Hematopoietic multipotent progenitor cell treated with erythropoietin and hydrocortisone succinate and interleukin-3 and kit ligand, for 15 days (in vitro differentiated cells): ENCODE results near the gene ZSWIM6.

ENCODE experiments used
- DNase-seq: peaks from one replicate; pipeline ENCODE4 v3.0.0-alpha.2; 2015; ENCODE audit warnings: low spot score

Gene ZSWIM6

GRCh38 chr5:61331407-61332357 lies at the start of gene ZSWIM6:
Gene ZSWIM6, plus strand, starts transcription at chr5:61332258. Its CDS starts 15 bp downstream, at chr5:61332273.
- DNase-seq: peak; percentile 97

GRCh38 chr5:61283471-61283870 lies 48.6 kb upstream of the ZSWIM6 start:
- no peak for DNase-seq

GRCh38 chr5:61285531-61285930 lies 46.5 kb upstream of the ZSWIM6 start:
- no peak for DNase-seq

- DNase-seq: no peak
Observed at GRCh38 chr5:61286446-61287132, 45.5 kb upstream of the ZSWIM6 start.

- DNase-seq: no peak
Observed at GRCh38 chr5:61287474-61287873, 44.6 kb upstream of the ZSWIM6 start.

- no peak for DNase-seq
Observed at GRCh38 chr5:61289241-61289640, 42.8 kb upstream of the ZSWIM6 start.

GRCh38 chr5:61289669-61290306 lies 42.3 kb upstream of the ZSWIM6 start:
- no peak for DNase-seq

GRCh38 chr5:61290791-61291210 lies 41.3 kb upstream of the ZSWIM6 start:
- DNase-seq: no peak

GRCh38 chr5:61292062-61292657 lies 39.9 kb upstream of the ZSWIM6 start:
- DNase-seq: no peak

GRCh38 chr5:61293071-61293470 lies 39.0 kb upstream of the ZSWIM6 start:
- no peak for DNase-seq

GRCh38 chr5:61293873-61294272 lies 38.2 kb upstream of the ZSWIM6 start:
- DNase-seq: no peak

- DNase-seq: no peak
Observed at GRCh38 chr5:61295365-61295764, 36.7 kb upstream of the ZSWIM6 start.

- DNase-seq: no peak
Observed at GRCh38 chr5:61298066-61298465, 34.0 kb upstream of the ZSWIM6 start.

- DNase-seq: no peak
Observed at GRCh38 chr5:61298580-61298979, 33.5 kb upstream of the ZSWIM6 start.

GRCh38 chr5:61299261-61299681 lies 32.8 kb upstream of the ZSWIM6 start:
- DNase-seq: no peak

GRCh38 chr5:61301341-61302199 lies 30.5 kb upstream of the ZSWIM6 start:
- no peak for DNase-seq

- DNase-seq: no peak
Observed at GRCh38 chr5:61302200-61302563, 29.9 kb upstream of the ZSWIM6 start.

GRCh38 chr5:61303346-61303745 lies 28.7 kb upstream of the ZSWIM6 start:
- no peak for DNase-seq

- no peak for DNase-seq
Observed at GRCh38 chr5:61304590-61305381, 27.3 kb upstream of the ZSWIM6 start.

- DNase-seq: no peak
Observed at GRCh38 chr5:61306531-61307131, 25.4 kb upstream of the ZSWIM6 start.
